Natural killer cell (primary cell): ENCODE data around the gene IRF6. TPM values are rescaled to one million over a fixed set of nuclear protein-coding genes. Genes with fewer than 3 reads are reported as not detected.

Experiments
- ATAC-seq, 3 donors: fragments of 150-1000 bp in 2 of 3; fragments of 200-7000 bp in 1 of 3; cut with Tn5 transposase; 1 replicate in 1 of 3; 2 replicates in 2 of 3; pipeline ENCODE4 v1.10.0; 2021; ENCODE audit warnings: mild to moderate bottlenecking in 2 of 3, moderate library complexity in 2 of 3
- DNase-seq, 2 donors: peaks; one replicate each; pipeline versions ENCODE4 v3.0.0 to v3.0.0-alpha.2; 2013 to 2021; ENCODE audit warnings: mixed read lengths in 1 of 2
- H3K27ac ChIP-seq: one replicate; pipeline ENCODE4 v1.5.1; 2013; ENCODE audit warnings: mild to moderate bottlenecking, low read length
- H3K27me3 ChIP-seq: one replicate; pipeline ENCODE4 v1.6.1; 2013; ENCODE audit warnings: low read length; ENCODE audit not compliant: control insufficient read depth, insufficient read depth
- H3K36me3 ChIP-seq: one replicate; pipeline ENCODE4 v1.6.1; 2013; ENCODE audit warnings: low read length; ENCODE audit not compliant: control insufficient read depth, insufficient read depth
- H3K4me1 ChIP-seq: one replicate; pipeline ENCODE4 v1.6.1; 2013; ENCODE audit warnings: low read length; ENCODE audit not compliant: control insufficient read depth, insufficient read depth
- H3K4me3 ChIP-seq: one replicate; pipeline ENCODE4 v1.5.1; 2013; ENCODE audit warnings: low read length
- H3K9me3 ChIP-seq: one replicate; pipeline ENCODE4 v1.6.1; 2013; ENCODE audit warnings: low read length; ENCODE audit not compliant: control insufficient read depth, insufficient read depth
- H3K27ac Mint-ChIP-seq, 2 donors: one replicate each; pipeline ENCODE4 v1.8.0; 2022; ENCODE audit warnings: mild to moderate bottlenecking in 2 of 2, mixed read lengths in 2 of 2, moderate library complexity in 1 of 2
- H3K27me3 Mint-ChIP-seq, 2 donors: one replicate each; pipeline ENCODE4 v1.8.0; 2022; ENCODE audit warnings: low read depth in 2 of 2, mixed read lengths in 2 of 2
- H3K36me3 Mint-ChIP-seq: one replicate; pipeline ENCODE4 v1.8.0; 2022; ENCODE audit warnings: mixed read lengths
- H3K4me1 Mint-ChIP-seq, 2 donors: one replicate each; pipeline ENCODE4 v1.8.0; 2022; ENCODE audit warnings: mixed read lengths in 2 of 2
- H3K4me3 Mint-ChIP-seq: one replicate; pipeline ENCODE4 v1.8.0; 2022; ENCODE audit warnings: mild to moderate bottlenecking, moderate library complexity, mixed read lengths
- H3K9me3 Mint-ChIP-seq, 2 donors: one replicate each; pipeline ENCODE4 v1.8.0; 2022; ENCODE audit warnings: mixed read lengths in 2 of 2
- WGBS: methylation state at CpG from one replicate; pipeline ENCODE4 v1.1.7; 2013; ENCODE audit warnings: missing lambda C conversion rate; ENCODE audit not compliant: insufficient coverage; 5-methylcytosine and 5-hydroxymethylcytosine counted together
- intact Hi-C: fragments of 100-400 bp; cut with micrococcal nuclease; formaldehyde crosslinking; loops from one replicate; pipeline ENCODE4 v1.14.2; 2022
- total RNA-seq, 4 donors: library from RNA; stranded (reverse); fragments of 120-200 nt in 1 of 4; gene quantifications; one replicate each; pipeline versions ENCODE4 v1.2.3 to v1.2.4, GENCODE V29; 2013 to 2022
- TF ChIP-seq, protein P1 (sequence below): fragments of 200-600 bp; IDR thresholded peaks from one replicate; pipeline ENCODE4 v1.8.0; 2022; ENCODE audit warnings: antibody characterized with exemption

Gene IRF6
- total RNA-seq, 3 donors from 2014 or later (not counting 1 experiment from before 2014, with no cell fraction given) = 2.5 to 11.2 (median 3.8) TPM

DNA sequence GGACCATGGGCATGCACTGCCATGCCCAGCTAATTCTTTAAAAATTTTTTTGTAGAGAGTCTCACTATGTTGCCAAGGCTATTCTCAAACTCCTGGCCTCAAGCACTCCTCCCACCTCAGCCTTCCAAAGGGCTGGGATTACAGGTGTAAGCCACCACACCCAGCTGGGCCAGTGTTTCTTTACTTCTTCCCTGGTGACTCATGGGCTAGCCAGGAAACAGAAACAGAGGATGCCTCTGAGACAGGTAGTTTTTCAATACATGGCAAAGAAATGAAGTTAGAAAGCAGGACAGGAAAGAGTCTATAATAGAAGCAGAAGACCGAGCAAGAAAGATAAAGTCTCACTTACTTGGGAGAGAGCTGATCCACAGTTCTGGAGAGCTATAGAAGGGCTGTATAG, 14.0 kb downstream of the IRF6 start:
- no peaks in the 10 kb centered on the region for H3K9me3 ChIP-seq
- no peak overlapping the region for H3K27ac ChIP-seq
- ATAC-seq (no peak), DNase-seq (no peak)
- no peaks in the 10 kb centered on the region for H3K4me1 ChIP-seq
- intact Hi-C loops = no loop called here
- Mint-ChIP-seq H3K9me3 (no peaks in the 10 kb centered on the region), H3K36me3 (peaks cover 67% of the 10 kb centered on the region), H3K4me3 (no peak overlapping the region), H3K27ac (no peak overlapping the region), H3K4me1 (no peaks in the 10 kb centered on the region), H3K27me3 (peaks cover 0 to 20% of the 10 kb centered on the region in 2 donors)
- WGBS = 54% methylated on average over 1 of the region's 1 CpG
- H3K27me3 ChIP-seq = no peaks in the 10 kb centered on the region
- TF ChIP-seq, protein P1, sequence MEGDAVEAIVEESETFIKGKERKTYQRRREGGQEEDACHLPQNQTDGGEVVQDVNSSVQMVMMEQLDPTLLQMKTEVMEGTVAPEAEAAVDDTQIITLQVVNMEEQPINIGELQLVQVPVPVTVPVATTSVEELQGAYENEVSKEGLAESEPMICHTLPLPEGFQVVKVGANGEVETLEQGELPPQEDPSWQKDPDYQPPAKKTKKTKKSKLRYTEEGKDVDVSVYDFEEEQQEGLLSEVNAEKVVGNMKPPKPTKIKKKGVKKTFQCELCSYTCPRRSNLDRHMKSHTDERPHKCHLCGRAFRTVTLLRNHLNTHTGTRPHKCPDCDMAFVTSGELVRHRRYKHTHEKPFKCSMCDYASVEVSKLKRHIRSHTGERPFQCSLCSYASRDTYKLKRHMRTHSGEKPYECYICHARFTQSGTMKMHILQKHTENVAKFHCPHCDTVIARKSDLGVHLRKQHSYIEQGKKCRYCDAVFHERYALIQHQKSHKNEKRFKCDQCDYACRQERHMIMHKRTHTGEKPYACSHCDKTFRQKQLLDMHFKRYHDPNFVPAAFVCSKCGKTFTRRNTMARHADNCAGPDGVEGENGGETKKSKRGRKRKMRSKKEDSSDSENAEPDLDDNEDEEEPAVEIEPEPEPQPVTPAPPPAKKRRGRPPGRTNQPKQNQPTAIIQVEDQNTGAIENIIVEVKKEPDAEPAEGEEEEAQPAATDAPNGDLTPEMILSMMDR = no peak
- no peaks in the 10 kb centered on the region for H3K36me3 ChIP-seq
- no peak overlapping the region for H3K4me3 ChIP-seq

DNA sequence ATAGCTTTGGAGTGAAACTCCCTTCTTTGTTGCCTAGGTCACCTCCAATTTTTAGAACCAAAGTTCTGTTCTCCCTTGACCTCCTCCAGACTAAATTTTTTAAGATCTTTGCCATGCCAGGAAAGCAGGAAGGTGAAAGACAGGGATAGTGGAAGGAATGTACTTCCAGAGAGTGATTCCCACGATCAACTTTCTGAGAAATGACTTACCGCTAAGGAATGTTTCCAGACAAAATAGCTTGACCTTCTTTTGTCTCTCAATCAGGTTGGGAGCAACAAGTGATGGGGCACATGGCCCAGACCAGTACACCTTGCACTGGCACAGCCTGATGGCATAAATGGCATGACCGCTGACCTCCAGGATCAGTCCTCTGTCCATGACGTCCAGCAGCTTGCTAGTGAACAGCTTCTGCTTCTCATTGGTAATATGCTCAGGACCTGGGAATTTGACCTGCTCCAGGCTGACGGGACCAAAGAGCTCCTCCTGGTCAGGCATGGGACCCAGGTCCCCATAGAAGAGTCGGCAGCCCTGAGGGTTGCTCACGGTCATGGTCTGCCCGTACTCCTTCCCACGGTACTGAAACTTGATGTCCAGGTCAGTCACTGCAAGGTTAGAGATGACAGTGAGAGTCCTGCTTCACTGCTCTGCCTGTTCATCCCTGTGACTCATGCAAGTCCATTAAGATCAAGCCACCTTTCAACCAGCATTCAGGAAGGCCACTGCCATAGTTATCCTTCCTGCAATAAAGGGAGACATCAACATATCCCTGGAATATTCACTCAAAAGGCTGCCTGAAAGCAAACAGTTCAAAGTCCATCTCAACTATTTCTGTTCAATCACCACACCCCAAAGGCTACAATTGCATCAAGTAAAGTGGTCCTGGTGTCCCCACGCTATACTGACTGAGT, 15.4 kb downstream of the IRF6 start:
- Mint-ChIP-seq H3K27me3 (peaks cover 0 to 20% of the 10 kb centered on the region in 2 donors), H3K27ac (no peak overlapping the region), H3K9me3 (no peaks in the 10 kb centered on the region), H3K4me3 (no peak overlapping the region), H3K36me3 (peaks cover 54% of the 10 kb centered on the region), H3K4me1 (no peaks in the 10 kb centered on the region)
- intact Hi-C loops = no loop called here
- no peak overlapping the region for H3K27ac ChIP-seq
- no peaks in the 10 kb centered on the region for H3K36me3 ChIP-seq
- no peaks in the 10 kb centered on the region for H3K27me3 ChIP-seq
- no peak for DNase-seq
- TF ChIP-seq, protein P1 = no peak
- no peak for ATAC-seq
- H3K9me3 ChIP-seq = no peaks in the 10 kb centered on the region
- H3K4me3 ChIP-seq = no peak overlapping the region
- H3K4me1 ChIP-seq = no peaks in the 10 kb centered on the region
- 91% methylated on average over 10 of the region's 10 CpGs for WGBS

DNA sequence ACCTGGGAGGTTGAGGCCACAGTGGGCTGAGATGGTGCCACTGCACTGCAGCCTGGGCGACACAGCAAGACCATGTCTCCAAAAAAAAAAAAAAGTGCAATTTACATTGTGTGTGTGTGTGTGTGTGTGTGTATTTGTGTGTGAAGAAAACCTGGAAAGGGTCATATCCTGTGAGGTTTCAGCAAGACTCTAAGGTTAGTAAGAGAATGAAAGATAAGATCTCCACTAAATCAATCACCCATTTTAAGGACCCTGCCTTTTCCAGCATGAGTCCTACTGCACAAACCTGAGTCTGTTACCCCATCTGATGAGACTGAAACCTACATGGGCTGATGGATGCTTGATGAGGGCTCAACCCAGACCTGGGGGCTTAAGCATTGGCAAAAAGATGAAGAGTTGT, 16.7 kb downstream of the IRF6 start:
- no peak for DNase-seq
- H3K27me3 Mint-ChIP-seq = peaks cover 0 to 14% of the 10 kb centered on the region in 2 donors
- ATAC-seq = no peak
- intact Hi-C loops = no loop called here
- Histone ChIP-seq H3K9me3 (no peaks in the 10 kb centered on the region), H3K4me1 (peaks cover 6% of the 10 kb centered on the region), H3K27me3 (no peaks in the 10 kb centered on the region), H3K36me3 (no peaks in the 10 kb centered on the region), H3K4me3 (no peak overlapping the region), H3K27ac (no peak overlapping the region)
- H3K4me1 Mint-ChIP-seq = peaks cover 10 to 11% of the 10 kb centered on the region in 2 donors
- no peak overlapping the region for H3K27ac Mint-ChIP-seq
- WGBS = 91% methylated on average over 1 of the region's 1 CpG
- no peaks in the 10 kb centered on the region for H3K9me3 Mint-ChIP-seq
- peaks cover 41% of the 10 kb centered on the region for H3K36me3 Mint-ChIP-seq
- TF ChIP-seq, protein P1 = no peak
- no peak overlapping the region for H3K4me3 Mint-ChIP-seq
